Neutrophil (primary cell): ENCODE results near the gene ZNF584.

Experiments
- H3K27ac ChIP-seq: fragments of 200-600 bp; sonication (generic); 2 replicates; pipeline ENCODE4 v1.5.1; 2016; ENCODE audit warnings: mild to moderate bottlenecking, moderate library complexity
- H3K27me3 ChIP-seq: fragments of 200-600 bp; sonication (generic); 2 replicates; pipeline ENCODE4 v1.6.0; 2016; ENCODE audit warnings: mild to moderate bottlenecking
- H3K36me3 ChIP-seq: fragments of 200-600 bp; sonication (generic); 2 replicates; pipeline ENCODE4 v1.5.1; 2017
- H3K4me1 ChIP-seq, 2 experiments: fragments of 200-600 bp in 1 of 2; sonication (generic) in 1 of 2; 1 replicate in 1 of 2; 2 replicates in 1 of 2; pipeline versions ENCODE4 v1.5.1 to v1.6.1; 2013 to 2016; ENCODE audit warnings: low read depth in 1 of 2, low read length in 1 of 2, mild to moderate bottlenecking in 1 of 2, moderate library complexity in 1 of 2; ENCODE audit not compliant: control insufficient read depth in 1 of 2, insufficient read depth in 1 of 2
- H3K4me3 ChIP-seq, 2 experiments: fragments of 200-600 bp in 1 of 2; sonication (generic) in 1 of 2; 1 replicate in 1 of 2; 2 replicates in 1 of 2; pipeline ENCODE4 v1.5.1; 2013 to 2016; ENCODE audit warnings: low read depth in 1 of 2, low read length in 1 of 2, mild to moderate bottlenecking in 1 of 2, moderate library complexity in 1 of 2
- H3K9me3 ChIP-seq: fragments of 200-600 bp; sonication (generic); 2 replicates; pipeline ENCODE4 v1.5.1; 2016
- CTCF ChIP-seq: fragments of 200-600 bp; sonication (generic); IDR thresholded peaks from 2 replicates; pipeline ENCODE4 v1.5.1; 2016; ENCODE audit warnings: antibody characterized with exemption

Gene ZNF584

GRCh38 chr19:58407658-58408151 lies 744 bp upstream of the ZNF584 start:
- Histone ChIP-seq H3K36me3 (no peaks in the 10 kb centered on the region), H3K27me3 (no peaks in the 10 kb centered on the region), H3K27ac (peak overlapping the region; percentile 68), H3K9me3 (no peaks in the 10 kb centered on the region), H3K4me3 (peak overlapping the region; percentile 68 to 91), H3K4me1 (peaks cover 17 to 18% of the 10 kb centered on the region in 2 experiments)
- no peak for TF ChIP-seq CTCF

DNA sequence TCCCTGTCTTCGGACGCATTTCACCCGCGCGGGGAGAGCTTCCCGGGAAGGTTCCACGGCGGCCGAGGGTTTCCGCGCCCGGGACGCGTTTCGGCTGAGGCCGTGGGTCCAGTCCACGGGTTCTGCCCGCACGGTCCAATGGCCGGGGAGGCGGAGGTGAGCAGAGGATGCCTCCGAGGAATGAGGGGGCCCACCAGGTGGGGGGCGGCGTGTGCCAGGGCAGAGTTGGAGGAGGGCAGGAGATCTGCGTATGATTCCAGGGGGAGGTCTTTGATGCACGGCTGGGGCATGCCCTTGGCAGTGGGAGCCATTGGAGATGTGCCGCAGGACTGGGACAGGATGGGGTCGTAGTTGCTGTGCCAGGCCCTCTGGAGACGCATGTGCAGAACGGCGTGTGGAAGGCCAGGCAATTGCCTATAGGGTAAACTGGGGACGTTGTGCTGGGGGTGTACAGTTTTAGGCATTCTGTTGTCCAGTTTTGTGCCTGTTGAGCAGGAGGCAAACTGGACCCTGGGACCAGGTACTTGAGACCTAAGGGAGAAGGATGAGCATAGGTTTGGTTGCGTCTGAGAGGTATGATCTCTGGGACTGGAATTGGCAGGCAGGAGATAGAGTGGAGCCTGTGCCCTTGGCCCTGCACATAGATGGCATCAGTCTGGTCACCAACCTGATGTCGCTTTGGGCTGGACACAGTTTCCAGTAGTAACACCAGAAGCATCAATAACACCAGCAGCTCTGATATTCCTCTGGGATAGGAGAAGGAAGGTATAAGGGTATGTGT lies 751 bp downstream of the ZNF584 start:
- Histone ChIP-seq H3K27ac (peak overlapping the region; percentile 68), H3K27me3 (no peaks in the 10 kb centered on the region), H3K36me3 (no peaks in the 10 kb centered on the region), H3K9me3 (no peaks in the 10 kb centered on the region), H3K4me1 (peaks cover 17 to 18% of the 10 kb centered on the region in 2 experiments), H3K4me3 (peak overlapping the region; percentile 68 to 91)
- no peak for TF ChIP-seq CTCF

DNA sequence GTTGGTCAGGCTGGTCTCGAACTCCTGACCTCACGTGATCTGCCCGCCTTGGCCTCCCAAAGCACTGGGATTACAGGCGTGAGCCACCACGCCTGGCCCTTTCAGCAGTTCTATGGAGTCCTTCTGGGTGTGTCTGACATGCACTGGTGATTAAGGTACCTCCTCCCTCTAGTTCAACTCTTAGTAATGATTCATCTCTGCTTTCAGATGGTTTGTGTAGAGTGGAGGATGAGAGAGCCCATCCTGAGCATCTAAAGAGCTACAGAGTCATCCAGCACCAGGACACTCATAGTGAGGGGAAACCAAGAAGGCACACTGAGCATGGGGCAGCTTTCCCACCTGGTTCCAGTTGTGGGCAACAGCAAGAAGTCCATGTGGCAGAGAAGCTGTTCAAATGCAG lies 8.2 kb downstream of the ZNF584 start:
- no peaks in the 10 kb centered on the region for H3K36me3 ChIP-seq
- no peaks in the 10 kb centered on the region for H3K27me3 ChIP-seq
- H3K4me3 ChIP-seq = no peak overlapping the region
- no peak for TF ChIP-seq CTCF
- no peaks in the 10 kb centered on the region for H3K4me1 ChIP-seq
- H3K9me3 ChIP-seq = no peaks in the 10 kb centered on the region
- no peak overlapping the region for H3K27ac ChIP-seq

GRCh38 chr19:58417071-58417470 lies 8.6 kb downstream of the ZNF584 start:
- no peak for TF ChIP-seq CTCF
- no peaks in the 10 kb centered on the region for H3K36me3 ChIP-seq

DNA sequence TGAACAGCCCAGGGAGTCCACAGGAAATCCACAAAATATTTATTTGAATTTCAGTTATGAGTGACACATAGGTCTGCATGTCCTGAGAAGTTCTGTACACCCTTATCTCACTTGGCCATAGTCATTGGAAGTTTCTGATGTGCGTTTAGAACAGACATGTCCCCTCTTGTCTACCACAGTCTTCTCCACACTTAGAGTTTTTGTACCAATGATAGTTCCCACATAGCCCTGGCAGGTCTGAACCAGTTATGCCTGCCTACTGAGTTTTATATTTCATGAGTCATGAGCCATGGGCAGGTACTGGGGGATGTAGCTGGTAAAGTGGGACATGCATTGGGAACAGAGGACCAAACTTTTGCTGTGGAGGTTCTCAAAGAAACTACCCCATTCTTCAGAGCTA lies 20.2 kb downstream of the ZNF584 start:
- peaks cover 31% of the 10 kb centered on the region for H3K9me3 ChIP-seq
- H3K27me3 ChIP-seq = no peaks in the 10 kb centered on the region
- no peak overlapping the region for H3K4me3 ChIP-seq
- TF ChIP-seq CTCF = no peak
- no peaks in the 10 kb centered on the region for H3K36me3 ChIP-seq
- H3K4me1 ChIP-seq = no peaks in the 10 kb centered on the region
- no peak overlapping the region for H3K27ac ChIP-seq

More at GRCh38 chr19:58417071-58417470, 8.6 kb downstream of the ZNF584 start:
- H3K27me3 ChIP-seq = no peaks in the 10 kb centered on the region
- H3K9me3 ChIP-seq = no peaks in the 10 kb centered on the region
- no peaks in the 10 kb centered on the region for H3K4me1 ChIP-seq
- no peak overlapping the region for H3K27ac ChIP-seq
- no peak overlapping the region for H3K4me3 ChIP-seq
